ENCODE results near the gene ZBTB7C.

ZBTB7C gene

DNA sequence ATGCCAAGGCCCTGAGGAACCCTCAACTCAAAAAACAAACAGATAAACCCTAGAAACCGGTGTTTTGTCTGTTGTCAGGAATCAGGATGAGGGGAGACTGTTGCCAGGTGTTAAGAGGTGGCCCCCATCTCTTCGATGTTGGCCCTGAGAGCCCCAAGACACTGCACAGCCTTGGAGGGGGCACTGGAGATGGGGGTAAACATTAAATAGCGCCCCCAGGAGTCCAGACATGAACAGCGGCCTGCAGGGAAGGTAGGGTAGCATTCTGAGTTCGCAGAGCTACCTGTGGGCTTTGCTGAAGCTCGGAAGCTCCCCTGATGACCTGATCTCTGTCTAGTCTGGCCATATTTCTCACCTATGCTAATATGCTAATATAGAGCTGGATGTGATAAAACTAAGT, 381.1 kb downstream of the ZBTB7C start:
- DNase-seq (ENCODE audit: low read depth): no peak
- H3K4me3 ChIP-seq (replicated peaks; ENCODE audit: low read depth, low read length): no peak overlapping the region
- TF ChIP-seq, protein P1, sequence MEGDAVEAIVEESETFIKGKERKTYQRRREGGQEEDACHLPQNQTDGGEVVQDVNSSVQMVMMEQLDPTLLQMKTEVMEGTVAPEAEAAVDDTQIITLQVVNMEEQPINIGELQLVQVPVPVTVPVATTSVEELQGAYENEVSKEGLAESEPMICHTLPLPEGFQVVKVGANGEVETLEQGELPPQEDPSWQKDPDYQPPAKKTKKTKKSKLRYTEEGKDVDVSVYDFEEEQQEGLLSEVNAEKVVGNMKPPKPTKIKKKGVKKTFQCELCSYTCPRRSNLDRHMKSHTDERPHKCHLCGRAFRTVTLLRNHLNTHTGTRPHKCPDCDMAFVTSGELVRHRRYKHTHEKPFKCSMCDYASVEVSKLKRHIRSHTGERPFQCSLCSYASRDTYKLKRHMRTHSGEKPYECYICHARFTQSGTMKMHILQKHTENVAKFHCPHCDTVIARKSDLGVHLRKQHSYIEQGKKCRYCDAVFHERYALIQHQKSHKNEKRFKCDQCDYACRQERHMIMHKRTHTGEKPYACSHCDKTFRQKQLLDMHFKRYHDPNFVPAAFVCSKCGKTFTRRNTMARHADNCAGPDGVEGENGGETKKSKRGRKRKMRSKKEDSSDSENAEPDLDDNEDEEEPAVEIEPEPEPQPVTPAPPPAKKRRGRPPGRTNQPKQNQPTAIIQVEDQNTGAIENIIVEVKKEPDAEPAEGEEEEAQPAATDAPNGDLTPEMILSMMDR (IDR thresholded peaks at IDR 0.05; ENCODE audit: low read length, missing control alignments): peak; percentile 9

DNA sequence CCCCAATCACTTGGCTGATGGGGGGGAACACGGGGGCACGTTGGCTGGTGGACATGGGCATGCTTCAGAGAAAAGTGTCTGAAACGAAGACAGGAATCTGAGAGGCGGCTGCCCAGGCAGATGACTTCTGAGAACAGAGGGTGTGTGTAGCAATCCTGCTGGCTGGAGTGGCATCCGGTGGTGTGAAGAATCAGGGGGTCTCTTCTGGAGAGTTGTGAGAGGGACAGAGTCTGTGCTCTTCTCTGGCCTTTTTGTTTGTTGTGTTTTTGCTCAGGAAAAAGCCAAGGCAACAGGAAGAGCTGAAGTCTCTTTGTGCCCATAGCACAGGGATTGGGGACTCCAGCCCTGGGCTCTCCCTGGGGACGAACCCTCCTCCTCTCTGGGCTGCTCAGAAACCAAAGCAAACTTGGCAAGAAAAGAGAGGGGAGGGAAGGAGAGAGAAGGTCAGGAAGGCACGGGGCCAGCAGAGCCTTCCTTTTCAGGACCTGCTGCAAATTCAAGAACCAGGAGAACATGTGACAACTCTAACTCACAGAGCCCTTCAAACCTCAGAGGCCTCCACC, 381.7 kb downstream of the ZBTB7C start:
- peak; percentile 43 for DNase-seq (ENCODE audit: low read depth)
- TF ChIP-seq, protein P1 (IDR thresholded peaks at IDR 0.05; ENCODE audit: low read length, missing control alignments): no peak
- no peak overlapping the region for H3K4me3 ChIP-seq (replicated peaks; ENCODE audit: low read depth, low read length)

DNA sequence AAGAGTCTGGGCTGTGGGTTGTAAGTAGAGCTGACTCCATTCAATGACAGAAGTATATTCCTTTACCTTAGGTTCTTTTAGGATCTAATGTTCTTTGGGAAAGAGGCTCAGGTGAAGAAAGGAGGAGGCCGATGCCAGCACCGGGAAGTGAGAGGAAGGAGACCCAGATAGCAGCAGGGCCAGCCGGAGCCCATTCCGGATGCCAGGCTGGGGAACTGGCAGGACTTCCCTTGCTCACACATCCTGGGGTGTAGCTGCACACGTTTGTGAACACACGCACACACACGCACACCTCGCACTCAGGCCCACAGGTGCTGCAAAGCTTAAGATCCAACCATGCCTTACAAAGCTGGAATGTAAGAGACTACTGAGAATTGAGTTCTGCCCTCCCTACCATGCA, 383.0 kb downstream of the ZBTB7C start:
- TF ChIP-seq, protein P1 (IDR thresholded peaks at IDR 0.05; ENCODE audit: low read length, missing control alignments): no peak
- DNase-seq (ENCODE audit: low read depth): no peak

DNA sequence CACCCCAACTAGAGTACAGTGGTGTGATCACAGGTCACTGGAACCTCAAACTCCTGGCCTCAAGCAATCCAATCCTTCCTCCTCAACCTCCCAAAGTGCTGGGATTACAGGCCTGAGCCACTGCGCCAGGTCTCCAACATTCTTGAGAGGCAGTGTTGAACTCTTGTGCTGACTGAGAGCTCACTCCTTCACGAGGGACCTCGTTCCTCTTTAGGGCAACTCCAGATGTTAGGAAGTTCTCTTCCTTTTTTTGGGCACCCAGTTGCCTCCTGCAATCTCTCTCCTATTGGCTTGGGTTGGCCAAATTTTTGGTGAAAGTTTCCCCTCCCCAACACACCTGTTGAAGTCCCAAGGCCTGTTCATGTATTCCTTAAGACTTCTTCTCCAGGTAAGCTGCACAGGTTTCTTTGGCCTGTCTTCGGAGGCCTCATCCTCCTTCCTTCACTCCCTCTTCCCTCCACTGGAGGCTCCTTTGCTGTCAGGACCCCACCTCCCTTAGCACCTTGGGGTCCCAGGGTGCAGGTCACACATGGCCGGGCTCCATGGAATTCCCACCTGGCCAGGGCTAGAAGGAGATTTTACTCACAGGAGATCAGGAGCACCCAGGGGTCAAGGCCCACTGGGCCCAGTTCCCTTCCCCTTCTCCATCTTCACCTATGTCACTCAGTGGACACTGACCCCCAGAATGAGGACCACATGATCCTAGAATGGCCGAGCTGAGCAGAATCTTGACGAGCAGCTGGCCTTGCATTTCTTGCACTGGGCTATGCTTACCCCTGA, 384.1 kb downstream of the ZBTB7C start:
- H3K4me3 ChIP-seq (replicated peaks; ENCODE audit: low read depth, low read length): no peak overlapping the region
- TF ChIP-seq, protein P1 (IDR thresholded peaks at IDR 0.05; ENCODE audit: low read length, missing control alignments): no peak
- DNase-seq (ENCODE audit: low read depth): no peak

More for the DNA sequence above, 383.0 kb downstream of the ZBTB7C start:
- no peak overlapping the region for H3K4me3 ChIP-seq (replicated peaks; ENCODE audit: low read depth, low read length)

DNA sequence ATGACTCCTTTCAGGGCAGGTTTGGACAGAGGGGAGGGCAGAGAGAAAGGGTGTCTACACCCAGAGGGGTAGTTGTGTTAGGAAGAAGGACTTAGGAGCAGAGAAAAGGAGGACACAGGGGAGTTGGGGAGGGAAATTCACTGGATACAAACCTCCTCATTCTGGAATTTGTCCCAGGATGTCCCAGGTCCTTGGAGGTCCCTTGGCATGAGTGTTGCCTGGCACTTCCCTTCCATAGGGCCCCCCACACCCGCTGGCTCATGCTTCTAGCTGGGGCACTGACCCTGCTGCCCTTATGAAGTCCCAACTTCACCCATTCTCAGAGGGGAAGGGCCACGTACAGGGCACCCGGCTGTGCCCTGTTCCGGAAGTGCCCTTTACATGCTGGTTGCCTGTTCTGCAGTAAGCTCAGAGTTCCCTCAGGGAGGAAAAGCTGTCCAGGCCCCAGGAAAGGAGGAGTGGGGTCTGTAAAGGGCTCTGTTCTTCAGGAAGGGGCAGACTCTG, 385.1 kb downstream of the ZBTB7C start:
- no peak overlapping the region for H3K4me3 ChIP-seq (replicated peaks; ENCODE audit: low read depth, low read length)
- no peak for DNase-seq (ENCODE audit: low read depth)
- TF ChIP-seq, protein P1 (IDR thresholded peaks at IDR 0.05; ENCODE audit: low read length, missing control alignments): no peak

DNA sequence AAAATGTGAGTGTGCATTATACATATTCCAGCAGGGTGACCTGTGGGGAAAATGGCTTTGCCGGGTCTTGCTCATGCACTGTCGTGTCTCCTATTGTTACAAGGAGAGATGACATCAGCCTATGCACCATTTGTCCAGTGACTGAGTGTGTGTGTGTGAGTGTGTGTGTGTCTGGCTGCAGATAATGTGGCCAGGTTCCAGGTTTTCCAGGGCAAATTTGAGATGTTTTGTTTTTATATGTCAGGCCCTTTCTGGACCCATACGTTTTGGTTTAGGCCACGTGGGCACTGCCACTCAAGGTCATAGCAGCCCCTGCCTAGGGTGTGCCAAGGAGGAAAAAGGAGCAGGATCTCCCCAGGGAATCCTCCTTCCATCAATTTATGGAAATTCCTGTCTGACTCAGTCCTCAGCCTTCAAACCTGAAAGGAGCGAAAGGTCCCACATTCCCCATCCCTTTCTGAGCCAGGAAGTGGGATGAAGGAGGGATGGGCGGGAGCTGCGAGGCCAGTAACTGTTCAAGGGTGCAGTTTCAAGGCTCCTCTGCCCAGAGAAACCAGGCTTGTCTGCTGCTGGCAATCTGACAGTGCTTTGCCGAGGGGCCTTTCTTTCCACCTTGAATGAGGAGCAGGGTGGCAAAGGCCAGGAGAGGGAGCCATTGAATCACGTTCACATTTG, 385.7 kb downstream of the ZBTB7C start:
- peak; percentile 80 for DNase-seq (ENCODE audit: low read depth)
- no peak overlapping the region for H3K4me3 ChIP-seq (replicated peaks; ENCODE audit: low read depth, low read length)
- TF ChIP-seq, protein P1 (IDR thresholded peaks at IDR 0.05; ENCODE audit: low read length, missing control alignments): peak; percentile 54

Measured in fibroblast of pulmonary artery (primary cell).